ENCODE data around the gene SEC11A.
A peak's percentile ranks its signal among the peaks of the same experiment; 100 is the strongest.
"Not testable (repeated sequence)": the region's sequence is repeated elsewhere in the genome, so short reads cannot be mapped to it uniquely, and the experiment has no call there.

SEC11A gene

DNA sequence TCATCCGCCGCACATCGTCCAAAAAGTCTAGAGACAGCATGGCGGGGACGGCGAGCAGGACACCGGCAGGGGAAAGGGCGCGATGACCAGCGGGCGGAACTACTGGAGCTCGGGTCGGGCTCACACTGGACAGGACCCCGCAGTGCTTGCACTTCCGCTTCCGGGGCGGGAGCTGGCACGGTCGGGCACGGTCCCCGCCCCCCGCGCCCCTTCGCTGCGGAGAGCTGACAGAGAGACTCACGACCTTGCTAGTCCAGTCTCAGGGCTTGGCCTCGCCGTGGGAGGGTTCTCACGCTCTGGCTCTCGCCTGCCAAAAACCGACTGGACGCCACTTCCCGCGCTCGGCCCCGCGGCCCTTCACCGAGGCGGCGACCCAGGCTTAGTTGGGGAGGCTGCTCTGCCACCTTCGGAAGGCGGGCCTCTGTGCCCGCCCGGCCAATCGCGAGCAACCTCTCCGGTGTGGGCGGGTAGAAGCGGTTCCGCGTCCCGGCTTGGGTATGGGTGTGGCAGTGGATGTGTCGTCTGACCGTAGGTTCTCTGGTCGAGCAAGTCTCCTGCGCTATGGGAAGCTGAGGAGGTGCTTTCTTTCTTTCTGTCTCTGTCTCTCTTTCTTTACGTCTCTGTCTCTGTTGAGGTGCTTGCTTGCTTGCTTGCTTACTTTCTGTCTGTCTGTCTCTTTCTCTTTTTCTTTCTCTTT is at the start of gene SEC11A:
TSS of gene SEC11A (minus strand) at position 104 of the 697 bp plus-strand sequence. CDS start at position 40, 64 bp downstream.
- DNase-seq, result peak; percentile 86

DNA sequence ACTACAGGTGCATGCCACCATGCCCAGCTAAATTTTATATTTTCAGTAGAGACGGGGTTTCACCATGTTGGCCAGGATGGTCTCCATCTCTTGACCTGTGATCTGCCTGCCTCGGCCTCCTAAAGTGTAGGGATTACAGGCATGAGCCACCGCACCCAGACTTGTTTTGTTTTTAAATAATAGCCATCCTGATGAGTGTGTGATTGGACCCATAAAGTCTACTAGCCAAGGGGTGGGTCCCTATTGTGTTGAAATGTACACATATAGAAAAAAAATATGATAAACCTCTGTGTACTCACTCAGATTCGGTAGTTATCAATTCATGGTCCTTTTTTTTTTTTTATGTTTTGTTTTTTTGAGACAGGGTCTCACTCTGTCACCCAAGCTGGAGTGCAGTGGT is 49.7 kb upstream of the SEC11A start:
- no peak for DNase-seq

DNA sequence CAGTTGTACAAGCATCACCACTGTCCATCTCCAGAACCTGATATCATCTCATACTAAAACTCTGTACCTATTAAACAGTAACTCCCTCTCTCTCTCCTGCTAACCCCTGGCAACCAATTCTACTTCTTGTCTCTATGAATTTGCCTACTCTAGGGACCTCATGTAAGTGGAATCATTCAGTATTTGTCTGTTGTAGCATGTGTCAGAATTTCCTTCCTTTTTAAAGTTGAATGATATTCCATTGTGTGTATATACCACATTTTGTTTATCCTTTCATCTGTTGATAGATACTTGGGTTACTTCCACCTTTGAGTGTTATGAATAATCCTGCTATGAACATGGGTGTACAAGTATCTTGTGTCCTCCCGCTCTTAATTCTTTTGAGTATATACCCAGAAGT is 49.0 kb upstream of the SEC11A start:
- no peak for DNase-seq

DNA sequence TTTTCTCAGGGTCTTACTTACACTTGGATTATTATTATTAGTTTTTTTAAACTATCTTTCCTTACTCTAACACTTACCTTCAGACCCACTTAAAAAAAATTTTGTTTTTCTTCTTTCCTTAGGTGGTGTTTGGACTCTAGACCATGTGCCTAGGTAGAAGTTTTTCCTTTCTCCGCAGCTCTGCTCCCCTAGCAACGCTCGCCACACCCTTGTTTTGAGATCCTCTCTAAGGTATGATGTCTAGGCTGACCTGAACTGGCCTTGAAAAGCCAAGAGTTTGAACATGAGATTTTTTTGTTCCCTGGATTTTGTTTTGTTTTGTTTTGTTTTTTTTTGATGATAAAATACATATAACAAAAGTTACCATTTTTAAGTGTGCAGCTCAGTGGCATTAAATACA is 48.6 kb upstream of the SEC11A start:
- DNase-seq, result no peak

DNA sequence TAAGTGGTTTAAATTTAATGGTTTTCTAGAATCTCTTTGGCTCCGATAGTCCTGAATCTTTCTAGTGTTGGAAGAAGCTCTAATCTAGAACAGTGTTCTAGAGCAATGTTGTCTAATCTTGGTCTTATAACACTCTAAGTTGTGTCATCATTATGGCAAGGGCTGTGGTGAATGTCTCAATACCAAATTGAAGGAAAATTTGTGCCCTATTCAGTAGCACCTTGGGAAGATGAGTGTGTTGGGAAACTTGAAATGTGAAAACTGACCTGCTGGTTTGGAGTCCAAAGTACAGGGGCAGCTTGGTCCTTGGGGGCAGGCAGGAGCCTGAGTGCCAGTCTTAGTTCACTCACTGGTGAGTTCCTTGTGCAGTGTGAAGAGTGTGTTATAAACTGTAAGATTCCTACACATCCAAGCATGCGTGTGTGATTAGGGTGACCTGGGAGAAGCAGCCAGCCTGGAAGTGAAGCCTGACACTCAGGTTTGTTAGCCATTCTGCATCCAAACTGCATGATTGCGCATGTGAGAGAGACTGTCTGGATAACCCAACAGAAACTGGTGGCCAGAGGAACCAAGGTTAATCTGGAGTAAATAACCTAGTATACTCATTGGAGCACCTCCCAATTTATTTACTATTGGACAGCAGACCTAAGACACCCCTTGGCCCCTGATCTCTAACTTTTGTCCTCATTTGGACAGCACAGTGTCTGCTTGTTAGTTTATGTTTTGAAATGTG is 47.1 kb upstream of the SEC11A start:
- peak; percentile 8 for DNase-seq

DNA sequence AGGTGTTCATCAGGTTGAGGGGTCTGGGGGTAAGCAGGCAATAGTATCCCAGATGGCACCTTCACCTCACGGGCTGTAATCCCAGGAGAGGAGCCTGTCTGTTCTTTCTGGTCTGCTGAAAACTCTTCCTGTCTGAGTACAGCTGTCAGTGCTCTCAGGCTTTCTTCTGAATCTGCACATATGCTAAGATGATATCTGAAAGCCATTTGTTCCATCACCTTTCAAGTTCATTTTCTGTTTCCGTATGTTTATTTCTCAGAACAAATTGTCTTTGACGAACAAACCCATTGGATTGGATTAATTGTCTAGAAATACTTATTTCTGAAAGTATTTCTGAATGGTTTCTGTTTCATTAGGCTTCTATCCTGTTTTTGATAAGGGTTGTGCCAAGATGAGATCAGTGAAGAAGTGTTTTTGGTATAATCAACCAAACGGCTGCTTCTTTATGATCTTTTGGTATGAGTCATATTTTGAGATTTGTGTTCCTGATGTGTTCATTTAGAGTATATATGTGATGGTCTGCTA is 45.7 kb upstream of the SEC11A start:
- DNase-seq, result no peak

DNA sequence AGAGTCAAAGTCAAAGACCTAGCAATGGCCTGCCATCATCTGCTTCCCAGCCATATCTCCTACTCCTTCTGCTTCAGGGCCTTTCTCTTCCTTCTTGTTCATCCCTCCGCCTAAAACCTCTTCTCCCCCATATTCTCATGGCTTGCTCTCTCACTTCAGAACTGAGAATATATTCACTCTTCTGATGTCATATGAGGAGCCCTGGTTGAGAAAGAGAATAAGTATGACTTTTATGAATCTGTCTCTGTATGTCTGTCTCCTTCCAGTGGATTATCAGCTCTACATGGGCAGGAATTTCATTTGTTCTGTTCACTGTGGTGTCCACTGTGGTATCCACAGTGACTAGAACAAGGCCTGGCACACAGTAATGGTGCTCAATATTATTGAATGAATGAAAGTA is 44.3 kb upstream of the SEC11A start:
- no peak for DNase-seq

DNA sequence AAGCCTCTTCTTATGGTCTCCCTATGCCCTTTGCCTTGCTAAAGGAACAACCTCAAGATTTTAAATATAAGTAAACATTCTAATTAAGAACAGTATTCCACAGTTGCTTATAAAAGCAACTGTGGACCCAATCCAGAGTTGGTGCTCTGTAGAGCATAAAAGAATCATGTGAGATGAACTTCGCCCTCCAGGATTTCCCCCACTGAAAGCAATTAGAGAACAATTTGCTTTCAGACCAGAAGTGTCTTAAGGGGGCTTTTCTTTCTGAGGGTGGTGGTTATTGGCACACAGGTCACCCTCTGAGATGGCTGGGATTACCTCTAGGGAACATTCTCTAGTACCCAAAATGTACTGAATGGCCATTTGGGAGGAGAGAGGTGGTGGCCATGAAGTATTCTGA is 43.1 kb upstream of the SEC11A start:
- no peak for DNase-seq

DNA sequence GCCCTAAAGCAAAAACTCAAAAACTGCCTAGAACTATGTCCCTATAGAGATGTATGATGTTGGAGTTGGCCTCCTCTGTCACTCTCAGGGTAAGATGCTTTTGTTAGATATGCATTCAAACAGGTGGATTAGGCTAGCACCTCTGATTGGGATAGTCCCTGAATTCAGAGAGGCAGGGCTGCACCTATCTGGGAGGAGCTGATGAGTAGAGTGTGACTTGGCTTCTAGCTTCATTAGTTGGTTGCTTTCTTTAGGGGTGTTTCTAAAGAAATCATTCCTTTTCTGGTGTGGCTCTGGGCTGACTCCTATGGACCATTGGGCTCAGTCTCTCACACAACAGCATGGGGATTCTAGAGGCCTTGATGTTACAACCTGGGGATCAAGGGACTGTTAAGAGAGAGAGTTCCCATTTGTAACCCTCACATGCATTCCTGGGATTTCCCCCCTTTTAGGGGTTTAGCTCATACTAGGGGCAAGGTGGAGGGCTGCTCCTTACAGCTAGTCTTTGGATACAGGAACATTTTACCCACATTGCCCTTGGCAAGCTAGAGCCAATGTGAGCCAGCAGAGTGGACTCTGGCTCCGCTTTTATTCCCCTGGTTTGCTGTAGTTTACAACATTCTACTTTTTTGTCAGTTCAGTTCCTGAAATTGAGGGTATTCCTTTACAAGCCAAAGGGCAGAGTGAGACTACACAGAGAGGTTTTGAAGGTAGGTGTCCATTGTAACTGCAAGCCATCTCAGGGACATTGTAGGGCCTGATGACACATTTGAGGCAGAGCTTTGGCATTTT is 40.0 kb upstream of the SEC11A start:
- no peak for DNase-seq

DNA sequence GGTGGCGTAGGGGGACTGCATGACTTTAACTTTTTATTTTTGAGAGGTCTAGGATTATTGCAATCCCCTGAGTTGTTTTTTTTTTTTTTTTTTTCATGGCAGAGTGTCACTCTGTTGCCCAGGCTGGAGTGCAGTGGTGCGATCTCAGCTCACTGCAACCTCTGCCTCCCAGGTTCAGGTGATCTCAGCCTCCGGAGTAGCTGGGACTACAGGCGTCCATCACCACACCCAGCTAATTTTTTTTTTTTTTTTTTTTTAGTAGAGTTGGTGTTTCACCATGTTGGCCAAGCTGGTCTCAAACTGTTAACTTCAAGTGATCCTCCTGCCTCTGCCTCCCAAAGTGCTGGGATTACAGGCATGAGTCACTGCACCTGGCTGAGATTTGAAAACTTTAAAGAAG is 39.0 kb upstream of the SEC11A start:
- DNase-seq, result not testable (repeated sequence)

DNA sequence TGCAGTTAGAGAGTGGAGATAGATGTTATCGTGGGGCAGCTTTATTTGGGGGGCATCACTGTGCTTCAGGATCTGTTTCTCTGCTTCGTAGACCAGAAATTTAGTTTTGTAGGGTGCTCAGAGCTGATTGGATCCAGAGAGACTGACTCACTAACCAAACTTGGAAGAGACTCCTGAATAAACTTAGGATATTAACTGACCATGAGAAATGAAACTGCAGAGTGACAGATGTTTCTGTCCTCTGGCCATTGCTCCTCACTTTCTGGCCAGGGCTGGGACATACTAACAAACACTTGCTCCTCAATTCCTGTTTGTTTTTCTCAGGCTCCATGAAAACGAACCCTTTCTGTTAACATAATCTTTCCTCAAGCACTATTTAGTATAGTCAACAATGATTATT is 36.8 kb upstream of the SEC11A start:
- no peak for DNase-seq

DNA sequence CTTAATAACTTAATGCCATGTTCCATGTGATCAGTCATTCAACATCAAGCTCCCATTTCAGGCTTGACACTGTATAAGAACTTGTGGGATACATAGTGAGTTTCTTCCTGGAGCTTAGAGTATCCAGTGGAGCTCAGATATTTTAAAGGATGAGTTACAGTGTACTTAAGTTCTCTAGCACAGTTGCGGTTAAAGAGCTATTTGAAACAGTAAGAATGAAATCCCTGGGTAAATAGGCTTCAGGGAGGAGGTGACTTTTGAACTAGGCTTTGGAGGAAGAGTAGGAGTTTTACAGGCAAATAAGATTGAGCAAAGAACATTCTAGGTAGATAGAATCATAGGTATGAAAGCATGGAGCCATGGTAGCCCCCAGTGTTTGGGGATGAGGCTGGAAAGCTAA is 36.3 kb upstream of the SEC11A start:
- DNase-seq, result no peak

DNA sequence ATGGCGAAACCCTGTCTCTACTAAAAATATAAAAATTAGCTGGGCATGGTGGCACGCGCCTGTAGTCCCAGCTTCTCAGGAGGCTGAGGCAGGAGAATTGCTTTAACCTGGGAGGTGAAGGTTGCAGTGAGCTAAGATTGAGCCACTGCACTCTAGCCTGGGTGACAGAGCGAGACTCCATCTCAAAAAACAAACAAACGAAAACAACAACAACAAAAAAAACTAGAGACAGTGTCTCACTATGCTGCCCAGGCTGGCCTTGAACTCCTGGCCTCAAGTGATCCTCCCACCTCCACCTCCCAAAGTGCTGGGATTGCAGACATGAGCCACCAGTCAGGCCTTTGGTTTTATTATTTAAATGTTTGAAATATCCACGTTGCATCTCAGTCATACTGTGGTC is 35.8 kb upstream of the SEC11A start:
- not testable (repeated sequence) for DNase-seq

DNA sequence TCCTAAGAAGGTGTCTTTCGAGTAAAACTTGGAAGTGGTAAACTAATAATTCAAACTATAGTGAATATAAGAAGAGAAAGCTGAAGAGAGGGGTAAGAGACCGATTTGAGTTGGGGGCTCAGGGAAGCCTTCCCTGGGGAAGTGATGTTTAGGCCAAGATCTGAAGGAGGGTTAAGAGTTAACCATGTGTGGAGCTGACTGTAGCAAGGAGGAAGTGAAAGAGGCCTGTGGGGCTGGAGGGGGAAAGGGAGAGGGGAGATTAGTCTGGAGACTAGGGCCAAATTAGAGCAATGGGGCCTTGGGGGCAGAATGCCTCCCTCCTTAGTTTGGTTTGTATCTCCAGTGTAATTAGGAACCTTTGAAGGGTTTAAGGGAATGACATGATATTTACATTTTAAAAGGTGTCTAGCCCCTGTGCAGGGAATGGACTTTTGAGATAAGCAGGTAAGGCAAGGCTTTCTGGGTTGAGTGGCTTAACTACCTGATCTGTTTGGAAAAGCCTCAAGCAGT is 34.7 kb upstream of the SEC11A start:
- peak; percentile 36 for DNase-seq

DNA sequence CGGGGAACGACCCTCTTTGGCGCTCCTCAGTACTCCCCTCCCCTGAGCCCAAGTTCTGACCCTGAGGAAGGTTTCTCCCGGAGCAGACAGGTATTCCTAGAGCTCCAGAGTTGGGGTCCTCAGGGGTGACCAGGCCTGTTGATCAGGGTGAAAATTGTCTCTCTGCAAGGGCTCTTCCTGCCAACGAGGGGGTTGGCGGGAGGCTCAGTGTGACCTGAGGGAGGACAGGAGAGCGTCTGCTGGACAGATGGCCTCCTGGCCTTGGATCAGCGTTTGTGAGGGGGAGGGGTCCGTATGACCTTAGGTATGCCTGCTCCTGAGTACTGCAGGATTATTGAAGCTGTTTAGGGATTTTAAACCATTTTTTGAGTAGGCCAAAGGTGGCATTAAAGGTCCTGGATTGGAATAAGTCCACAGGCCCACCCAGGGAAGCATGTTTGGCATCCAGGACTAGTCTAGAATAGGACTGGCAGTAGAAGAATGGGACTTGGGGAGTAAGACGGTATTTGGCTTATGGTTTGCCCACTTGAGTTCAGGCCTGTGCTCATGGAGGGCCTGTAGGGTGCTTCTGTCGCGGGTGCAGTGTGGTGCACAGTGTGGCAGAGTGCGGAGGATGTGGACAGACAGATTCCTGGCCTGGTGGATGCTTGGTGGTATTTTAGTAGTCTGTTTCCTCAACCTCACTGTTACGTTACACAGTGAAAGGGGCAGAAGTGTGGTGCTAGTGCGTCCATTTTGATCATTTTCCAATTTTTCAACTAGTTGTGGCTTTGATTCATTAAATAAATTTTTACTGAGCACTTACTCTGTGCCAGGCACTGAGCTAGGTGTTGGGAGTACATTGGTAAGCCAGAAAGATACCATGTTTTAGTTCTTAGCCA is 33.4 kb upstream of the SEC11A start:
- peak; percentile 49 for DNase-seq

DNA sequence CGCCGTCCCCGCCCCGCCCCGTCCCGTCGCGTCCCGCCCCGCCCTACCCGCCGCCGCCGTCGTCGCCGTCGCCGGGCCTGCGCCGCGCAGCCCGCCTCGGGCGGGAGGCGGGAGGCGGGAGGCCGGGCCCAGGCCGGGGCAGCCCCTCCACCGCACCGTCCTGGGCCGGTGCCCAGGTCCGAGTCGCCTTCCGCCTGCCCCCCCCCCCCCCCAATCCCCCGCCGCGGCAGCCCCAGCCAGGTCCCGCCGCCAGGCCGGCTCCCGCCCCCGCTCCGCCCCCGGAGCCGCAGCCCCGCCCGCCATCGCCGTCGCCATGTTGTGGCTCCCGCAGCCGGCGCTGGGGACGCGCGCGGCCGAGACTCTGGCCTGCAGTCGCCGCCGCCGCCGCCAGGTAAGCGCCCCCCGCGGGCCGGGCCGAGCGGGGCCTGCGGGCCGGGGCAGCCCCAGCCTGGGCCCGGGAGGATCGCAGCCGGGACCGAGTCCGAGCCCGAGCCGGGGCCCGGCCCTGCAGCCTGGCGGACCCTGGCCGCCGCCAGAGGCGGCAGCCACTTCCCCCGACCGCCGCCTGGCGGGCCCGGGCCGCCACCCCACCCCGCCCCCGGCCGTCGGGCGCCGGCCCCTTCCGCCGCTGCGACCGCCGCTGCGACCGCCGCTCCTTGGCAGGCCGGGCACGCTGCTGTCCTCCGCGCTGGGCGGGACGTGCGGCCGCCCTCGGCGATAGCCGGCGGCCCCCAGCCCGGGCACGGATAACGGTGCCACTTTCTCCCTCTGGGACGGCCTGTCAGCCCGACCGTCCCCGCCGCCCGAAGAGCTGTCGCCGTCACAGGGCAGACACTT is 32.6 kb upstream of the SEC11A start, which contains the start of gene ZNF592:
TSS of gene ZNF592 (plus strand) at position 319 of the 837 bp plus-strand sequence. CDS start 34,084 bp downstream, outside the sequence.
- DNase-seq, result peak; percentile 32

DNA sequence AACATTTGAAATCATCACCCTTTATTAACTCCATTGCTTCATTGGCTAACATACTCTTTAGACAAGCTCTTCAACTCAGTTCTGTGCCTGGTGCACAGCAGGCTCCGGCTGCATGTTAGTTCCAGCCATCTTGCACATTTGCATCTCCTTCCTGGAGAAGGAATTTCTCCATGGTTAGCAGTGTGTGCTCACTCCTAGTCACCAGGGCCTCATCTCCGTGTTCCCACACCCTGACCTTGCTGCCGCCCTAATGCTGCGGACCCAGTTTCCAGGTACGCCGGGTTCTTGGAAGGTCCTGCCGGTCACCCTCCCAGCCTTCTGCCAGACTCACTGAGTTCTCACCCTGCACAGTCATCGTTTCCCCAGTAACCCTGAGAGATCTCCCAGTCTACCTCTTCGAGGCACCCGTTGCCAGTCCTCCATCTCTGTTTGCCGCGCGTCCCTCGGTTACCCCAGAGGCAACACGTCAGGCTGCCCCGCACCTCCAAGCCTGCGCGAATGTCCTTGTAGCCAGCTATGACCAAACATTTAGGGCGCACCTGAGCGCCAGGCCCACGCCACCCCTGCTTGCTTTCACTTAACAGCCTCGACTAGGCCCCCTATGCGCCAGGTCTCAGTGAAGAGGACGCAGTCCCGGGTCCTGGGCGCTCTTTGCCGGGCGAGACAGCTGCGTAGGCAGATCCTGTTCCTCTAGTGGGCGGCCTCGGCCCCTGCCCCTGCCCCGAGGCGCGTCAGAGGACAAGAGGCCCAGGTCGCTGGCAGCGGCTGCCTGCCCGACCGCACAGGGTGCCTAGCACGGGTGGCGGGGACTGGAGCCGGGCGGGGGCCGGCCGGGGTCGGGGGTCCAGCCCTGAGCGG is 31.7 kb upstream of the SEC11A start:
- peak; percentile 52 for DNase-seq

DNA sequence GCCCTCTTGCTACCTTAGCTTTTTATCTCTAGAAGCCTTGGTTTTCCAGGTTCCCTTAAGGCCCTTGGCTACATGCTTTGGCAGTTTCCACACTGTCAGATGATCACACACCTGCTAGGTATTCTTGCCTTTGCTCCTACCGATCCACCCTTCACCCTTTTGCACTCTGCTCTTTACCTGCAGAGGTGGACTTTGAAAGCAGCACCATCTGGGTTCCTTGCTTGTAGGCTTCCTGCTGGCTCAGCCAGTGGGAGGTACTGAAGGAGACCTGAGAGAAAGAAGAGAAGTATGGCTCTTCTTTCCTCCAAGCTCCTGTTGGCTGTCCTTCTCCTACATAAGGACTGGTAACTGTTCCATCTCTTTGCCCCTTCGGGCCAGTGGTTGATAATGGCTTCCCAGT is 25.2 kb upstream of the SEC11A start:
- no peak for DNase-seq

DNA sequence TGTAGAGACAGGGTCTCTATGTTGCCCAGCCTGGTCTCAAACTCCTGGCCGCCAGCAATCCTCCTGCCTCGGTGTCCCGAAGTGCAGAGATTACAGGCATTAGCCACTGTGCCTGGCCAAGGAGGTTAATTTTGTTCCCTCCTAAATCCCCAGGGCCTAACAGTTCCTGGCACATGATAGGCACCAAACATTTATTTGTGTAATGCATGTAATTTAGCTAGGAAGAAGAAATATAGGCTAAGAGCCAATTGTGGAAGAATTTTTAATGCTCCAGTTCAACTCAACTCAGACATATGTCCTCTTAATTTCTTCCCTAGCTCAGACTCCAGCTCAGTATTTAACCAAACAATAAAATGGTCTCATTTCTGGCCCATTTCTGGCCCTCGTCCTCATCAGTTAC is 24.8 kb upstream of the SEC11A start:
- DNase-seq, result no peak

DNA sequence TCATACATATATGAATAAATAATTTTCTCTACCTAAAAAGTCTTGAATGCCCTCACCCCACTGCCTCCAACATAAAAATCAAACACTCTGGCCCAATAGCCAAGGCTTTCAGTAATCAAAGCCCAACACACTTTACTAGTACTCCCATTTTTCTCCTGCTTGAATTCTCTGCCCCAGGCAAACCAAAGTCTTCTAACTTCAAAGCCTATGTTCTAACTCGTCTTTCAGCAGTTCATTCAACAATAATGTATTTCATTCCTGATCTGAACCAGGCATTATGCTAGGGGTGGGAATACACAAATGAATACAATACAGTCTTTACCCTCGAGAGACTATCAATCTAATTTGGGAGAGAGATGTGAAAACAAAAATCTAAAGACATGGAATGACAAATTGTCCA is 21.1 kb upstream of the SEC11A start:
- DNase-seq, result no peak
